COR-L47 (cell line): ENCODE results near the gene ASIP.
"Not testable (repeated sequence)": the region's sequence is repeated elsewhere in the genome, so short reads cannot be mapped to it uniquely, and the experiment has no call there.

Experiments used
- DNase-seq: peaks from one replicate; lab custom pipeline; 2025; lab: John Stamatoyannopoulos, UW

The ASIP gene

DNA sequence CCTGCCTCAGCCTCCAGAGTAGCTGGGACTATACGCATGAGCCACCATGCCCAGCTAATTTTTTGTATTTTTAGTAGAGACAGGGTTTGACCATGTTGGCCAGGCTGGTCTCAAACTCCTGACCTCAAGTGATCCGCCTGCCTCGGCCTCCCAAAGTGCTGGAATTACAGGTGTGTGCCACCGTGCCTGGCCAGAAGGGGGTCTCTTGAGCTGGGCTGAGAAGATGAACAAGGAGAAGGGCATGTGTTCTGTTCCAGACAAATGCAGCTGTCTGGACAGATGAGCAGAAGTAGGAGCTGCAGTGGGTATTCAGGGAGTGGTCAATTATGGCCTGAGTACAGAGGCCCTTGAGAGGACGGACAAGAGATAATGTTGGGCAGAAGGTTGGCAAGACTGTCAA is 46.3 kb downstream of the ASIP start:
- not testable (repeated sequence) for DNase-seq

DNA sequence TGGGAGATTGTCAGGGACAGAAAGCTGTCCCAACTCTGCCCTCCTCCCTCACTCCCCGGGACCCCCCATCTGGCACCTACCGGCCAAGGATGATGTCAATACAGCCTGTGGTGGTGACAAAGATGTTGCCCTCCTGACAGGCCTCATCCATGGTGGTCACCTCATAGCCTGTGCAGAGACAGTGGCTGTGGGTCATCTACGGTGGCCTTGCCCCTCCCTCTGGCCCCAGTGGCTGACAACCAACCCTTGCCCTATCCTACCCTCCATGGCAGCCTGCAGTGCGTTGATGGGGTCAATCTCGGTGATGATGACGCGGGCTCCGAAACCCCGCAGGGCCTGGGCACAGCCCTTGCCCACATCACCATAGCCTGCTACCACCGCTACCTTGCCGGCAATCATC is 49.2 kb downstream of the ASIP start:
- DNase-seq = no peak

GRCh38 chr20:34292496-34292895 is 51.3 kb downstream of the ASIP start:
- no peak for DNase-seq

- no peak for DNase-seq
Observed at GRCh38 chr20:34293119-34293518, 51.9 kb downstream of the ASIP start.

DNA sequence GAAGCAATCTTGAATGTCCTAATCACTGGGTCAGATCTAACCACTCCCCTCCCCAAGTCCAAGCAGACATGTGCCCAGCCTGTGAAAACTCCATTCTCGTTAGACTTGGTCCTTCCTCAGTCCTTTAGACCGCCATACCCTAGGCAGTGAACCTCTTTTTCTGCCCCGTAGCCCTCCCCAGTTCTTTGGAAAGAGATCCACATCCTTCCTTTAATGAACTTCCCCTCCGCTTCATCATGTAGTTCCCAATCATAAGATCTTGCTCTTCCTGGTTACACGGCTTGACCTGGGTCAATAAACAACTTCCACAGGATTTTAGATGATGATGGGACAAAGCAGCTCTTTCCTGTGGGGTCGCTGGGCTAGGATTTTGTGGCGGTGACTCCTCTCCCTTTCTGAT is 52.4 kb downstream of the ASIP start:
- no peak for DNase-seq

- no peak for DNase-seq
Observed at GRCh38 chr20:34294563-34294962, 53.3 kb downstream of the ASIP start.

DNA sequence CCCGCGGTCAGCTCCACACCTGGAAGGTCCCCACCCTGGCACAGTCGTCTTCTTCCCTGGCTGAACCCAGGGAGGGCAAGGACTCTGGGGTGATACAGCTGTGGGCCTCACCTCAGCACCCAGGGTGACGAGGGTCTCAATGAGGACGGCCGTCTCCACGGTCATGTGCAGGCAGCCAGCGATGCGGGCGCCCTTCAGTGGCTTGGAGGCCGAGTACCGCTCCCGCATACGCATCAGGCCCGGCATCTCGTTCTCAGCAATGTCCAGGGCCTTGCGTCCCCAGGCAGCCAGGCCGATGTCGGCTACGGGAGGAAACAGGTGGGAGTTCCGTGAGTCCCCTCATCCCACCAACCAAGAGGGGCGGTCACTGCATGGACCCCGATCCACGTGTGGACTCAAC is 54.1 kb downstream of the ASIP start:
- DNase-seq = no peak

DNA sequence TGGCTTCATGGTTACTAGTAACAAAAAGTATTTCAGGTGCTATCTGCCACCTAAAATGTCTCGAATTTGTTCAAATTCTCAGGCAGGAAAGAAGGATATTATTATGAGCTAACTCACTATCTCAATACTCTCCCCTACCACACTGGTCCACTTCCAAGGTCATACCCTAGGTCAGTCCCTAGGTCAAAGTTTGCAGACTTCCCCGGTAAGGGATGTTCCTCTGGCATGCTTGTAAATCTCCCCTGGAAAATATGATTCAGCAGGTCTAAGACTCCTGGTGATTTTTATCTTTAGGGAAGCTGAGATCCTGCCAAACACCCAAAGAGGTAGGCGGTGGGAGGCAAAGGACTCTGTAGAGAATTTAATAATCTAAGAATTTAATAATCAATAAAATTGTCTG is 55.2 kb downstream of the ASIP start:
- no peak for DNase-seq

GRCh38 chr20:34298294-34298784 is 57.1 kb downstream of the ASIP start:
- not testable (repeated sequence) for DNase-seq

DNA sequence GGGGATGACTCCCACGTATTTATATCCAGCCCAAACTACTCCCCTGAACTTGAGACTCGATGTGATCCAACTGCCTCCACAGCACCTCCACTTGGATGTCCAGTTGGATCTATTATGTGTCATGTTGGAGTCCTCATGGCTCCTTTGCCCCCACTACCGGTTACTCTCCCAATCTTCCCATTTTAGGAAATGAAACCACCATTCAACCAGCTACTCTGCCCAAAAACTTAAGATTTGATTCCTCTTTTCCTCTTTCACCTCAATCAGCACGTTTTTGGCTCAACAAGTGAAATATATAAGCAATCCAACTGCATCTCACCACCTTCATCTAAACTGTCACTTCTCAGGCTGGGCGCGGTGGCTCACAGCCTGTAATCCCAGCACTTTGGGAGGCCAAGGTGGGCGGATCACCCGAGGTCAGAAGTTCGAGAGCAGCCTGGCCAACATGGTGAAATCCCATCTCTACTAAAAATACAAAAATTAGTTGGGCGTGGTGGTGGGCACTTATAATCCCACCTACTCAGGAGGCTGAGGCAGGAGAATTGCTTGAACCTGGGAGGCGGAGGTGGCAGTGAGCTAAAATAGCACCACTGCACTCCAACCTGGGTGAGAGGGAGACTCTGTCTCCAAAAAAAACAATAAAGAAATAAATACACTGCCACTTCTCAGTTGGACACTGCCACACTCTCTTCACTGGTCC is 58.5 kb downstream of the ASIP start:
- DNase-seq = no peak

DNA sequence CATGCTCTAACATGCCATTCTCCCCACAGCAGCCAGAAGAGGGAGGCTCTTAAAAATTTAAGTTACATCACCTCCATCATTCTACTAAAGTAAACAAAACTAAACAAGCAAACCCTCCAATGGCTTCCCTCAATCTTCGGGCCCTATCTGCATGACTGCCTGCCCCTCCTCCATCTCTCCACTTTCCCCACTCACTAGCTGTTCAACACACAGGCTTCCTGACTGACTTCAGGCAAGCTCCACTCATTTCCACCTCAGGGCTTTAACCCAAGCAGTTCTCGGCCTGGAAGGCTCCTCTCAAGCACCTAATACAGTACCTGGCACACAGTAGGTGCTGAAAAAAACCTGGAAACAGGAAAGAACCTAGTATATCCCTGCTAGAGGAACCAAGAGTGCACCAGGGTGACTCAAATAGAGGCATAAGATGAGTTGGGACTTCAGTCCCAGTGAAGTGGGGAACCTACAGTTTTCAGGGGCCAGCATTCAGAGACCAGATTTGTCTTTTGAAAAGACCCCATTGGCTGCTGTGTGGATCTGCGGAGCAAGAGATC is 59.1 kb downstream of the ASIP start:
- no peak for DNase-seq

GRCh38 chr20:34300809-34301586 is 59.8 kb downstream of the ASIP start:
- DNase-seq = no peak

DNA sequence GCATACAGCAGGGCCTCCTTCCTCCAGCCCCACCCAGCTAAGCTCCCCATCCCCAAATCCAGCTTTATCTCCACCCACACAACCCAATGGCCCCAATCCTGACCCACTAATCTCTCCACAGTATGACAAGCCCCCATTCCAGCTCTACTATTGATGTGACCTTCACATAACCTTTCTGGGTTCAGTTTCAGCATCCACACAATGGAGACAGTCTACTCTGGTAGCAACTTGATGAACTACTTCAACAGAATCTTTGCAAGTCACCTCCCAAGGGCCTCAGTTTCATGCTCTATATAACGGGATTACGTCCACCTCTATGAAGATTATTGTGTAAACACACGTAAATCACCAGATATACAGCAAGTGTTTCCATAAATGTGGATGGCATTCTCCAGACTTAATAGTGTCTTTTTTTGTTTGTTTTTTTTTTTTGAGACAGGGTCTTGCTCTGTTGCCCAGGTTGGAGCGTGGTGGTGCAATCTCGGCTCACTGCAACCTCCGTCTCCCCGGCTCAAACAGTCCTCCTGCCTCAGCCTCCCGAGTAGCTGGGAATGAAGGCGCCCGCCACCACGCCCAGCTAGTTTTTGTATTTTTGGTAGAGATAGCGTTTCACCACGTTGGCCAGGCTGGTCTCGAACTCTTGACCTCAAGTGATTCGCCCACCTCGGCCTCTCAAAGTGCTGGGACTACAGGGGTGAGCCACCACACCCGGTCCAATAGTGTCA is 60.5 kb downstream of the ASIP start:
- no peak for DNase-seq

DNA sequence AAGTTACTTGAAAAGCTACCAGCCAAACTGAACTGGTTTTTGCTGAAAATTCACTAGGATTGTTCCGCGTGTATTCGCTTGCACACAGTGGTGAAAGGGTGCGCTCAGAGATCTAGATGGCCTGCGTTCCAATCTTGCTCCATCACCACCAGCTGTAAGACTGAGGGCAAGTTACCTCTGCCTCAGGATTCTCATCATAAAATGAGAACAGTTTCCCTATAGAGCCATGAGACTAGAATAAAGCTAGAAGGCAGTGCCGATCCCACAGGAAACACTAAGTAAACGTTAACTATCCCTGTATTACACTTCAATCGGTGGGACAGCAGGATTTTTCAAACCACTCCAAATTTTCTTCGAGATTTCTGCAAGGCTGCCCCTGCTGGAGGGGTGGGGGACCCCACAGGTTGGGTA is 61.1 kb downstream of the ASIP start:
- DNase-seq = no peak

DNA sequence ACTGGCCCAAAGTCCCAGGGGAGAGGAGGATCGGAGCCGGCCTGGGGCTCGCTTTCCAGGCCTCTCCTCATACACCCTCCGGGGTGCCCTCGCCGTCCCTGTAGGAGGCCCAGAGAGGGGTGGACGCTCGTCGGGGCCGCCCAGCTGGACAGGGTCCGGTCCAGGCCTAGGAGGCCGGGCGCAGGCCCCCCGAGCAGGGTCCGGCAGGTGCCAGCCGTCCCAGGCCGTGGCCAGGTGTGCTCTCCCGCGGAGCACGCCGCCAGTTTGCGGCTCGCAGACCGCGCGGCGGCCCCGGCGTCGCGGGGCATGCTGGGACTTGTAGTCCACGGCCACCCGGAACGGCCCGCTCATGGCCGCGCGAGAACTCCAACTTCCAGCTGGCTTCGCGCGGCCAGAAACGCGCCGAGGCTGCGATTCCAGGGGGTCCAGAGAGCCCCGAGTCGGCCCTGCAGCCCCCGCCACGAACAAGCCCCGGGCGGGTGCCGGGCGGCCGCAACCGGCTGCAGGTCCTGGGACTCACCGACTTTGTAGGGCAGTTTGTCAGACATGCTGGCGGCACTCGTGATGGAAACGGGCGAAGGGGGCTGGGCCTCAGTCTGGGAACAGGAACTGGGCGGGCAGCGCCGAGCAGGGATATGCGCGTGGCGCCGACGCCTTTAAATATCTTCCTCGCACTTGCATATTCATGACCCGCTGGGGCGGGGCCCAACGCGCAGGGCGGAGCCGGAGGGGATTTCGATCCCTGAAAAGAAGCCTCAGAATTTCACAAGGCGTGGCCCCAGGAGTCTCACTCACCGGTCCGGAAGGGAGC is 61.7 kb downstream of the ASIP start, which contains the start of gene AHCY:
Gene AHCY (minus strand): TSS at position 633 of the 811 bp plus-strand sequence. CDS start 85 bp downstream, at position 548.
- peak; percentile 96 for DNase-seq

GRCh38 chr20:34305333-34306230 is 64.4 kb downstream of the ASIP start:
- no peak for DNase-seq

GRCh38 chr20:34309691-34310090 is 68.5 kb downstream of the ASIP start:
- DNase-seq = no peak

DNA sequence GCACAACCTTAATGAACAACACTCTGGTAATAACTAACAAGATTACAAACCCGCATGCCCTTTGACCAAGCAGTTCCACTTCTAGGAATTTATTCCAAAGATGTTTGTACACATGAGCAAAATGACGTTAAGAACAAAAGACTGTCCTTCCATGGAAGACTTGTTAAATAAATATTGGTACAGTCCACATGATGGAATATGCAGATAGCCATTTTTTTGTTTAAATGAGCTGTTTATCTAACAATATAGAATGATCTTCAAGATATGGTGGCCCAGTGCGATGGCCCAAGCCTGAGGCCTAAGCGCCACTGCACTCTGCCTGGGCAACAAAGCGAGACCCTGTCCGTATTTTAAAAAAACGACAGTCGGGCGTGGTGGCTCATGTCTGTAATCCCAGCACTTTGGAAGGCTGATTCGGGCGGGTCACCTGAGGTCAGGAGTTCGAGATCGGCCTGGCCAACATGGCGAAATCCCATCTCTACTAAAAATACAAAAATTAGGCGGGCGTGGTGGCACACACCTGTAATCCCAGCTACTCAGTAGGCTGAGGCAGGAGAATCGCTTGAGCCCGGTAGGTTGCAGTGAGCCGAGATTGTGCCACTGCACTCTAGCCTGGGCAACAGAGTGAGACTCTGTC is 69.4 kb downstream of the ASIP start:
- DNase-seq = no peak

GRCh38 chr20:34311118-34312023 is 70.1 kb downstream of the ASIP start:
- no peak for DNase-seq
